Mammary epithelial cell (primary cell): ENCODE measurements around the gene VSTM1.

ENCODE experiments used
- EZH2 ChIP-seq: IDR thresholded peaks from 2 replicates; pipeline ENCODE4 v1.6.1; 2012; ENCODE audit warnings: low read length, inconsistent platforms, borderline replicate concordance
- TF ChIP-seq, protein P1 (sequence below), 2 donors: IDR thresholded peaks in 1 of 2; conservative IDR thresholded peaks in 1 of 2; 2 replicates each; pipeline ENCODE4 v1.5.1; 2011 to 2012; ENCODE audit warnings: inconsistent platforms in 2 of 2, low read length in 2 of 2, mild to moderate bottlenecking in 2 of 2, control low read depth in 1 of 2, low read depth in 1 of 2; ENCODE audit not compliant: insufficient read depth in 1 of 2; ENCODE audit errors: extremely low read depth in 1 of 2

DNA sequence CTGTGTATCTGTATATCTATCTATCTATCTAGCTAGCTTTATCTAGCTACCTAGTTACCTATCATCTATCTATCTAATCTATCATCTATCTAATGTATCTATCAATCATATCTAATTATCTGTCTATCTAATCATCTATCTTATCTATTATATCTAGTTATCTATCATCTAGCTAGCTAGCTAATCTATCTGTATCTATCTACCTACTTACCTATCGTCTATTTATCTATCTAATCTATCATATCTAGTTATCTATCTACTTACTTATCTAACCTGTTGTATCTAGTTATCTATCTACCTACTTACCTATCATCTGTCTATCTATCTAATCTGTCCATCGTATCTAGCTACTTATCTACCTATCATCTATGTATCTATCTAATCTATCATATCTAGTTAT, 17.9 kb downstream of the VSTM1 start:
- no peak for TF ChIP-seq EZH2
- TF ChIP-seq, protein P1, sequence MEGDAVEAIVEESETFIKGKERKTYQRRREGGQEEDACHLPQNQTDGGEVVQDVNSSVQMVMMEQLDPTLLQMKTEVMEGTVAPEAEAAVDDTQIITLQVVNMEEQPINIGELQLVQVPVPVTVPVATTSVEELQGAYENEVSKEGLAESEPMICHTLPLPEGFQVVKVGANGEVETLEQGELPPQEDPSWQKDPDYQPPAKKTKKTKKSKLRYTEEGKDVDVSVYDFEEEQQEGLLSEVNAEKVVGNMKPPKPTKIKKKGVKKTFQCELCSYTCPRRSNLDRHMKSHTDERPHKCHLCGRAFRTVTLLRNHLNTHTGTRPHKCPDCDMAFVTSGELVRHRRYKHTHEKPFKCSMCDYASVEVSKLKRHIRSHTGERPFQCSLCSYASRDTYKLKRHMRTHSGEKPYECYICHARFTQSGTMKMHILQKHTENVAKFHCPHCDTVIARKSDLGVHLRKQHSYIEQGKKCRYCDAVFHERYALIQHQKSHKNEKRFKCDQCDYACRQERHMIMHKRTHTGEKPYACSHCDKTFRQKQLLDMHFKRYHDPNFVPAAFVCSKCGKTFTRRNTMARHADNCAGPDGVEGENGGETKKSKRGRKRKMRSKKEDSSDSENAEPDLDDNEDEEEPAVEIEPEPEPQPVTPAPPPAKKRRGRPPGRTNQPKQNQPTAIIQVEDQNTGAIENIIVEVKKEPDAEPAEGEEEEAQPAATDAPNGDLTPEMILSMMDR (conservative IDR thresholded peaks at IDR 0.05 in 1 of 2, IDR thresholded peaks at IDR 0.05 in 1 of 2; ENCODE audit: extremely low read depth in 1 of 2, insufficient read depth in 1 of 2, low read depth in 1 of 2, low read length in 2 of 2), result no peak
